ENCODE results near the gene FAM174C. TPM values are rescaled to one million over a fixed set of nuclear protein-coding genes. Genes with fewer than 3 reads are reported as not detected.

Gene FAM174C
- total RNA-seq, 2 experiments from 2014 or later = 77.0 to 88.0 TPM

- Mint-ChIP-seq H3K4me3 (no peak overlapping the region), H3K27ac (no peak overlapping the region), H3K36me3 (ENCODE audit: low read depth) (peaks cover 10% of the 10 kb centered on the region), H3K9me3 (no peaks in the 10 kb centered on the region), H3K4me1 (ENCODE audit: low read depth) (peaks cover 5% of the 10 kb centered on the region), H3K27me3 (peaks cover 25% of the 10 kb centered on the region)
- TF ChIP-seq CTCF (IDR thresholded peaks at IDR 0.05) = no peak
- intact Hi-C loops (cut with micrococcal nuclease) = no loop called here
- ChIA-PET CTCF (interaction anchor here (1.5 to 2.0 kb wide), 2 partner anchors 40 to 98 kb away, joined by 3 to 7 read pairs; no protein-coding TSS in a partner anchor), POLR2A (interaction anchor here (0.8 to 1.1 kb wide), 4 partner anchors 9 to 33 kb away, joined by 3 to 4 read pairs (median 4); partner anchors contain the start of gene CIRBP)
- no peak for DNase-seq
- ATAC-seq = no peak
Measured at GRCh38 chr19:1284293-1284978, 9.1 kb downstream of the FAM174C start.

- Mint-ChIP-seq H3K27me3 (peaks cover 25% of the 10 kb centered on the region), H3K4me1 (ENCODE audit: low read depth) (peaks cover 2% of the 10 kb centered on the region), H3K27ac (no peak overlapping the region), H3K9me3 (no peaks in the 10 kb centered on the region), H3K36me3 (ENCODE audit: low read depth) (peaks cover 3% of the 10 kb centered on the region), H3K4me3 (peak overlapping the region; percentile 3)
- no peak for TF ChIP-seq CTCF (IDR thresholded peaks at IDR 0.05)
- DNase-seq (no peak), ATAC-seq (no peak)
- ChIA-PET CTCF (interaction anchor here (1.5 to 2.0 kb wide), 2 partner anchors 41 to 98 kb away, joined by 3 to 7 read pairs; no protein-coding TSS in a partner anchor), POLR2A (interaction anchor here (0.8 to 1.1 kb wide), 3 partner anchors 8 to 34 kb away, joined by 3 to 4 read pairs (median 4); partner anchors contain the start of gene CIRBP)
- intact Hi-C loops (cut with micrococcal nuclease) = no loop called here
Measured at GRCh38 chr19:1284979-1285736, 9.8 kb downstream of the FAM174C start.

- H3K4me3 Mint-ChIP-seq = peak within 1 kb of the TSS; percentile 43
- intact Hi-C loops (cut with micrococcal nuclease) = no loop called here
- H3K27ac Mint-ChIP-seq = no peak within 1 kb of the TSS
- no peaks in the 10 kb centered on the region for H3K36me3 Mint-ChIP-seq (ENCODE audit: low read depth)
- ChIA-PET POLR2A (no interaction called here), CTCF (no interaction called here)
- TF ChIP-seq CTCF (IDR thresholded peaks at IDR 0.05) = no peak
- no peaks in the 10 kb centered on the region for H3K9me3 Mint-ChIP-seq
- peaks cover 25% of the 10 kb centered on the region for H3K27me3 Mint-ChIP-seq
- DNase-seq (no peak), ATAC-seq (no peak)
- peaks cover 2% of the 10 kb centered on the region for H3K4me1 Mint-ChIP-seq (ENCODE audit: low read depth)
Measured at GRCh38 chr19:1285737-1286360, 10.5 kb downstream of the FAM174C start, which contains the start of gene EFNA2. EFNA2 (plus strand) TSS chr19:1285873; CDS start chr19:1286169, 296 bp downstream.

- DNase-seq (no peak), ATAC-seq (no peak)
- H3K36me3 Mint-ChIP-seq (ENCODE audit: low read depth) = no peaks in the 10 kb centered on the region
- H3K4me1 Mint-ChIP-seq (ENCODE audit: low read depth) = peaks cover 2% of the 10 kb centered on the region
- H3K9me3 Mint-ChIP-seq = no peaks in the 10 kb centered on the region
- H3K4me3 Mint-ChIP-seq = peak overlapping the region; percentile 43
- ChIA-PET POLR2A (no interaction called here), CTCF (no interaction called here)
- no peak for TF ChIP-seq CTCF (IDR thresholded peaks at IDR 0.05)
- no peak overlapping the region for H3K27ac Mint-ChIP-seq
- intact Hi-C loops (cut with micrococcal nuclease) = no loop called here
- H3K27me3 Mint-ChIP-seq = peaks cover 25% of the 10 kb centered on the region
Measured at GRCh38 chr19:1286487-1287353, 11.4 kb downstream of the FAM174C start.

Measured in activated CD8-positive, alpha-beta T cell treated with anti-CD3 and anti-CD28 coated beads for 36 hours (primary cell).